Gastrocnemius medialis (tissue), 4 donors: ENCODE results near the gene RASSF8.

Experiments
- CTCF ChIP-seq, 5 experiments: fragments of 450-650 bp in 3 of 5; fragments of 200-600 bp in 2 of 5; sonication (generic) in 2 of 5; IDR thresholded peaks in 4 of 5; conservative IDR thresholded peaks in 1 of 5; 1 replicate in 4 of 5; 2 replicates in 1 of 5; pipeline ENCODE4 v1.5.1; 2016 to 2019; ENCODE audit warnings: antibody characterized with exemption in 5 of 5, mild to moderate bottlenecking in 3 of 5, moderate library complexity in 3 of 5
- POLR2A ChIP-seq, 2 donors: fragments of 450-650 bp; IDR thresholded peaks; one replicate each; pipeline ENCODE4 v1.6.1; 2017; ENCODE audit warnings: antibody characterized with exemption in 2 of 2, mild to moderate bottlenecking in 2 of 2, moderate library complexity in 2 of 2

GRCh38 chr12:26026713-26027112 lies 68.2 kb downstream of the RASSF8 start:
- TF ChIP-seq CTCF (IDR thresholded peaks at IDR 0.05 in 4 of 5, conservative IDR thresholded peaks at IDR 0.05 in 1 of 5) (no peak), POLR2A (IDR thresholded peaks at IDR 0.05) (no peak)
